ENCODE results near the gene PRRC2B.

DNA sequence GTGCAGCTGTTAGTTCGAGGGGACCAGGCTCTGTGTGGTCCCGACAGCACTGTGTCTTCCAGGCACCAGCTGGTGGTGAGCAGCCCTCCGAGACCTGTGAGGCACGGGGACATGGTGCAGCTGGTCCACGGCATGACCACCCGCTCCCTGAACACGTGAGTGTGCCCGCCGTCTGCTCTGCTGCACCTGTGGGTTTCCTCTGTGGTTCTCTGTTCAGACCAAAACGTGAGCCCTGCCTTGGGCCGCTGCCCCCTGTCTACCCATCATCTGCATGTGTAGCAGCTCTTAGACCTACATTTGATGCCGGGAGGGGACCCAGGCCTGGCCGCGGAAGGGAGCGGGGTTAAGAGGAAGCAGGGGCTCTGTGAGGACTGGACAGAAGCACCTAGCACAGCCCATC, 119.3 kb downstream of the PRRC2B start:
- no peak for TF ChIP-seq POLR2A (IDR thresholded peaks at IDR 0.05; ENCODE audit: low read length)
- no peak for TF ChIP-seq GATA1 (IDR thresholded peaks at IDR 0.05; ENCODE audit: low read depth, low read length)

Data from erythroblast (primary cell).